22Rv1 (cell line): ENCODE data around the gene ATP6AP2.

Experiments
- ZFX ChIP-seq: fragments of 450-650 bp; IDR thresholded peaks from 2 replicates; pipeline ENCODE4 v1.6.1; 2017; ENCODE audit warnings: antibody characterized with exemption, borderline replicate concordance
- TF ChIP-seq, protein P1 (sequence below): fragments of 450-650 bp; IDR thresholded peaks from 2 replicates; pipeline ENCODE4 v1.5.1; 2017; ENCODE audit warnings: mild to moderate bottlenecking

DNA sequence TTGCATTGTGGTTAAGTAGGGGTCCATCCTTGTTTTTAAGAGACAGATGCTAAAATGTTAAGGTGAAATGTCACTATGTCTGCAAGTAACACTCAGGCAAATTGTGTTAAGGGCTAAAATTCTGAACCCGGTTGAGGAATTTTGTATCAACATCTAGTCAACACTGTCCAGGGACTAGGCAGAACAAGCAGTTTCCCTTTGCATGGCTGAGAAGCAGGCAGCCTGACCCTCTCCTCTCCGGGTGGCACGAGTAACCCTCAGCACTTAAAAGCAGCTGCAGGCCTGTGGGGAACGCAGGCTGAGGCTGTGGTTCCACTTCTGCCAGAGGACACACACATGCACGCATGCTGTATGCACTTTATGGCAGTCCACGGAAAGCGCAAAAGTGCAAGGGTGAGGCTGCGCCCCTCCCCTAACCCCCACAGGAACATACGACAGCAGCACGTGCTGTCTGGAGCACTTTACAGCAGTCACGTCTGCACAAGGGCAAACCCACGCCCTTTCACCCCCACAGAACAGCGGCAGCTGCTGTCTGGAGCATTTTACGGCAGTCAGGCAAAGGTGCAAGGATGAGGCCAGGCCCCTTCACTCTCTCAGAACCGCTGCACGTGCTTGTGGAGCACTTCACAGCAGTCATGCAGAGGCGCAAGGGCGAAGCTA, 41.8 kb downstream of the ATP6AP2 start:
- TF ChIP-seq, protein P1, sequence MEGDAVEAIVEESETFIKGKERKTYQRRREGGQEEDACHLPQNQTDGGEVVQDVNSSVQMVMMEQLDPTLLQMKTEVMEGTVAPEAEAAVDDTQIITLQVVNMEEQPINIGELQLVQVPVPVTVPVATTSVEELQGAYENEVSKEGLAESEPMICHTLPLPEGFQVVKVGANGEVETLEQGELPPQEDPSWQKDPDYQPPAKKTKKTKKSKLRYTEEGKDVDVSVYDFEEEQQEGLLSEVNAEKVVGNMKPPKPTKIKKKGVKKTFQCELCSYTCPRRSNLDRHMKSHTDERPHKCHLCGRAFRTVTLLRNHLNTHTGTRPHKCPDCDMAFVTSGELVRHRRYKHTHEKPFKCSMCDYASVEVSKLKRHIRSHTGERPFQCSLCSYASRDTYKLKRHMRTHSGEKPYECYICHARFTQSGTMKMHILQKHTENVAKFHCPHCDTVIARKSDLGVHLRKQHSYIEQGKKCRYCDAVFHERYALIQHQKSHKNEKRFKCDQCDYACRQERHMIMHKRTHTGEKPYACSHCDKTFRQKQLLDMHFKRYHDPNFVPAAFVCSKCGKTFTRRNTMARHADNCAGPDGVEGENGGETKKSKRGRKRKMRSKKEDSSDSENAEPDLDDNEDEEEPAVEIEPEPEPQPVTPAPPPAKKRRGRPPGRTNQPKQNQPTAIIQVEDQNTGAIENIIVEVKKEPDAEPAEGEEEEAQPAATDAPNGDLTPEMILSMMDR, result no peak
- no peak for TF ChIP-seq ZFX
